Measurements from ENCODE around the gene TMEM209.
"Not testable (repeated sequence)": the region's sequence is repeated elsewhere in the genome, so short reads cannot be mapped to it uniquely, and the experiment has no call there.

GRCh38 chr7:130249626-130250025, 44.4 kb upstream of the TMEM209 start:
- not testable (repeated sequence) for TF ChIP-seq CTCF (tag by site-specific recombination; IDR thresholded peaks at IDR 0.05); OVOL3 (tag by site-specific recombination; IDR thresholded peaks at IDR 0.05); MYNN (tag by site-specific recombination; IDR thresholded peaks at IDR 0.05; ENCODE audit: borderline replicate concordance); ZNF580 (tag by site-specific recombination; IDR thresholded peaks at IDR 0.05); YY1 (tag by site-specific recombination; IDR thresholded peaks at IDR 0.05); REST (tag by site-specific recombination; IDR thresholded peaks at IDR 0.05); ZBTB44 (tag by site-specific recombination; IDR thresholded peaks at IDR 0.05); HOXC10 (CRISPR knock-in tag; IDR thresholded peaks at IDR 0.05); ZNF274 (IDR thresholded peaks at IDR 0.05; ENCODE audit: low read length); ZNF274 (tag by site-specific recombination; IDR thresholded peaks at IDR 0.05; ENCODE audit: borderline replicate concordance); ZBTB6 (tag by site-specific recombination; IDR thresholded peaks at IDR 0.05); ZNF558 (tag by site-specific recombination; IDR thresholded peaks at IDR 0.05); SP2 (tag by site-specific recombination; IDR thresholded peaks at IDR 0.05); PBX3 (CRISPR knock-in tag; IDR thresholded peaks at IDR 0.05)
